AG04449 (cell line): ENCODE data around the gene SLC4A9.
"Not testable (repeated sequence)": the region's sequence is repeated elsewhere in the genome, so short reads cannot be mapped to it uniquely, and the experiment has no call there.

Experiments used
- CTCF ChIA-PET: fragments of 350-600 bp; formaldehyde crosslinking; extraction: SDS; loops from one replicate; lab custom pipeline; 2021; ENCODE audit warnings: antibody characterized with exemption; lab: Yijun Ruan, JAX
- POLR2A ChIA-PET: fragments of 400-600, 350-600 bp; formaldehyde crosslinking; extraction: SDS; loops from one replicate; lab custom pipeline; 2020; ENCODE audit warnings: antibody characterized with exemption, inconsistent platforms; lab: Yijun Ruan, JAX
- DNase-seq: peaks from one replicate; pipeline ENCODE4 v3.0.0-alpha.2; 2010; ENCODE audit warnings: low read depth, low spot score
- H3K4me3 ChIP-seq: 2 replicates; pipeline ENCODE4 v1.5.1; 2011; ENCODE audit warnings: low read depth, mild to moderate bottlenecking, control low read depth, low read length
- TF ChIP-seq, protein P1 (sequence below): IDR thresholded peaks from one replicate; pipeline ENCODE4 v1.5.1; 2011; ENCODE audit warnings: mild to moderate bottlenecking, moderate library complexity, low read length, control low read depth, inconsistent platforms; ENCODE audit not compliant: insufficient read depth; ENCODE audit errors: missing control alignments

Gene SLC4A9

DNA sequence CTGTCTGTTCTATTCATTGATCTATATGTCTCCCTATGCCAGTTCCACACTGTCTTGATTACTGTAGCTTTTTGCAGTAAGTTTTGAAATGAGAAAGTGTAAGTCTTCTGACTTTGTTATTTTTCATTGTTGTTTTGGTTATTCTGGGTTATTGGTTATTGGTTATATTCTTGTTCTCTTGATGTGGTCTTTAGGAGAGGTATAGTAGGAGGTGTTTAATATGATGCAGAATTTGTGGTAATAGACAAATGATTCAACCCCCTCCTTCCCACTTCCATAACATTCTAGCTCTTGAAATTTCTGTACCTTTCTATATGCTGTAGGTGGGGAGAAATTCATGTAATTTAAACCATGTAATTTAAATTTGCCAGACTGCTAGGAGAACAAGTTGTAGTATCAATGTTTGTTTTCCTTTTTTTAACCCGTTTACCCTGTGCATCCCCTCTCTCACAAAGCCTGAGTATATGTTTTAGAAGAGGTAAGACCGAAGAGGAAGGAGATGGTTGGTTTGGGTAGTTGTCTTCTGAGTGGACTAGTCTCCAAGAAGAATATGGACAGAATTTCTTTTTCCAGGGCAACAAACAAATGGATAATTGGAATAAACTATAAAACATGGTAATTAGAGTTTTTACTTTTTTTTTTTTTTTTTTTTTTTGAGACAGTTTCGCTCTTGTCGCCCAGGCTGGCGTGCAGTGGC is 60.8 kb downstream of the SLC4A9 start:
- ChIA-PET CTCF (interaction anchor here (0.7 to 1.3 kb wide), 2 partner anchors 47 to 218 kb away, joined by 3 to 4 read pairs; partner anchors contain the start of gene TMCO6), POLR2A (no interaction called here)
- TF ChIP-seq, protein P1, sequence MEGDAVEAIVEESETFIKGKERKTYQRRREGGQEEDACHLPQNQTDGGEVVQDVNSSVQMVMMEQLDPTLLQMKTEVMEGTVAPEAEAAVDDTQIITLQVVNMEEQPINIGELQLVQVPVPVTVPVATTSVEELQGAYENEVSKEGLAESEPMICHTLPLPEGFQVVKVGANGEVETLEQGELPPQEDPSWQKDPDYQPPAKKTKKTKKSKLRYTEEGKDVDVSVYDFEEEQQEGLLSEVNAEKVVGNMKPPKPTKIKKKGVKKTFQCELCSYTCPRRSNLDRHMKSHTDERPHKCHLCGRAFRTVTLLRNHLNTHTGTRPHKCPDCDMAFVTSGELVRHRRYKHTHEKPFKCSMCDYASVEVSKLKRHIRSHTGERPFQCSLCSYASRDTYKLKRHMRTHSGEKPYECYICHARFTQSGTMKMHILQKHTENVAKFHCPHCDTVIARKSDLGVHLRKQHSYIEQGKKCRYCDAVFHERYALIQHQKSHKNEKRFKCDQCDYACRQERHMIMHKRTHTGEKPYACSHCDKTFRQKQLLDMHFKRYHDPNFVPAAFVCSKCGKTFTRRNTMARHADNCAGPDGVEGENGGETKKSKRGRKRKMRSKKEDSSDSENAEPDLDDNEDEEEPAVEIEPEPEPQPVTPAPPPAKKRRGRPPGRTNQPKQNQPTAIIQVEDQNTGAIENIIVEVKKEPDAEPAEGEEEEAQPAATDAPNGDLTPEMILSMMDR: no peak
- no peak overlapping the region for H3K4me3 ChIP-seq
- no peak for DNase-seq

DNA sequence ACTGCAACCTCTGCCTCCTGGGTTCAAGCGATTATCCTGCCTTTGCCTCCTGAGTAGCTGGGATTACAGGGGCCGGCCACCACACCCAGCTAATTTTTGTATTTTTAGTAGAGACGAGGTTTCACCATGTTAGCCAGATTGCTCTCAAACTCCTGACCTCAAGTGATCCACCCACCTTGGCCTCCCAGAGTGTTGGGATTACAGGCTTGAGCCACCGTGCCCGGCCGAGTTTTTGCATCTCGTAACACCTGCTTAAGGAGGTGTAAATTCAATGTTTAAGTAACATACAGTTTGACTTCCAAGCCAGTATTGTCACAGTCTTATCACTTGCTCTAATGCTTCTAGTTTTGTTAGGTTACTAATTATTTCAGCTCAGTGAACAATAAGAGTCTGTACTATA is 61.4 kb downstream of the SLC4A9 start:
- POLR2A ChIA-PET, H3K4me3 ChIP-seq, CTCF ChIA-PET, DNase-seq: not testable (repeated sequence)

DNA sequence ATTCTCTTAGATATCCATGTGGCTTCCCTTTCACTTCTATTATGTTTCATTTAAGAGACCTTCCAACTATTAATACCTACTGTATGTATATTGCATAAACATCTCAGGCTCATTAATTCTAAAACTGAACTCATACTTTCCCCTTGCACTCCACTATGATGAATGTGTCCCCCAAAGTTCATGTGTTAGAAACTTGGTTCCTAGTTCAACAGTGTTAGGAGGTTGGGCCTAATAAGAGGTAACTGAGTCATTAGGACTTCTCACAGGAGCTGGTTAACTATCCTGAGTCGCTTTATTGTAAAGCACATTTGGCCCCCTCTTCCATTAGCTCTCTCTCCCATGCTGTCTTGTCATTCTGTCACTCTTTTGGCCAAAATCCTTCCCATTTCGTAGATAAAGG is 63.6 kb downstream of the SLC4A9 start:
- no peak for DNase-seq
- no peak overlapping the region for H3K4me3 ChIP-seq
- ChIA-PET POLR2A (no interaction called here), CTCF (no interaction called here)
- TF ChIP-seq, protein P1: no peak

DNA sequence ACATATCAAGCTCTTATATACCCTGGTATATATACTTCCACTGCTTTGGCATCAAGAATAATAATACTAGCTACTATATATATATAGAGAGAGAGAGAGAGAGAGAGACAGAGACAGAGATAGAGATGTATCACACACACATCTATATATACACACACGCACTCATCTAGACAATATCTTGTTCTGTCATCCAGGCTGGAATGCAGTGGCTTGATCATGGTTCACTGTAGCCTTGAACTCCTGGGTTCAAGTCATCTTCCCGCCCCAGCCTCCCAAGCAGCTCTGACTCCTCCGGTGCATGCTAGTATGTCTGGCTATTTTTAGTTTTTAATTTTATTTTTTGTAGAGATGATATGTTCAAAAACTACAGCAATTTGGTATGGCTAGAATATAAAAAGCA is 64.1 kb downstream of the SLC4A9 start:
- CTCF ChIA-PET: no interaction called here
- H3K4me3 ChIP-seq: no peak overlapping the region
- DNase-seq: no peak
- POLR2A ChIA-PET: no interaction called here
- TF ChIP-seq, protein P1: no peak
